Left lung (tissue), 10 donors: ENCODE data around the gene NFATC1. TPM values are rescaled to one million over a fixed set of nuclear protein-coding genes. Genes with fewer than 3 reads are reported as not detected.
A peak's percentile ranks its signal among the peaks of the same experiment; 100 is the strongest.

ENCODE experiments used
- ATAC-seq: fragments of 200-7000 bp; cut with Tn5 transposase; one replicate; pipeline ENCODE4 v1.9.1; 2020; ENCODE audit warnings: moderate library complexity
- DNase-seq, 4 donors: peaks; one replicate each; pipeline ENCODE4 v3.0.0-alpha.2; 2013 to 2020
- H3K27ac ChIP-seq, 2 donors: fragments of 200-600 bp; sonication (generic) in 1 of 2; one replicate each; pipeline versions ENCODE4 v1.5.0 to v1.8.0; 2020 to 2021
- H3K27me3 ChIP-seq, 2 donors: fragments of 200-600 bp; sonication (generic) in 1 of 2; one replicate each; pipeline versions ENCODE4 v1.5.0 to v1.8.0; 2020 to 2021
- H3K36me3 ChIP-seq, 2 donors: fragments of 200-600 bp; sonication (generic) in 1 of 2; one replicate each; pipeline versions ENCODE4 v1.5.0 to v1.8.0; 2020 to 2021
- H3K4me1 ChIP-seq, 2 donors: fragments of 200-600 bp; one replicate each; pipeline ENCODE4 v1.8.0; 2021
- H3K4me3 ChIP-seq, 2 donors: fragments of 200-600 bp; sonication (generic) in 1 of 2; one replicate each; pipeline versions ENCODE4 v1.5.0 to v1.8.0; 2020 to 2021; ENCODE audit warnings: mild to moderate bottlenecking in 1 of 2
- H3K9me3 ChIP-seq, 2 donors: fragments of 200-600 bp; sonication (generic) in 1 of 2; one replicate each; pipeline versions ENCODE4 v1.5.0 to v1.8.0; 2020 to 2021
- CTCF ChIP-seq, 2 donors: fragments of 200-600 bp; sonication (generic) in 1 of 2; IDR thresholded peaks; one replicate each; pipeline versions ENCODE4 v1.5.0 to v1.8.0; 2021; ENCODE audit warnings: antibody characterized with exemption in 2 of 2
- intact Hi-C, 2 donors: fragments of 100-400 bp; cut with DNase I; formaldehyde crosslinking; loops; one replicate each; pipeline versions ENCODE4 v1.11.2 to v1.14.2; 2022
- polyA plus RNA-seq, 6 donors: library from polyadenylated mRNA; unstranded; fragments of 120-200 nt; gene quantifications; one replicate each; pipeline ENCODE4 v1.2.1, GENCODE V29; 2013; ENCODE audit not compliant: insufficient read length in 6 of 6
- total RNA-seq, 2 donors: library from RNA; stranded (reverse); fragmentation: NEBNext Ultra II Directional; extraction: Animal tissue kit (Norgen Biotek cat#: 25700); gene quantifications; one replicate each; pipeline ENCODE4 v1.2.1, GENCODE V29; 2021
- donor health status: DM: no; HTN: yes; CAD: no.
- donor health status: DM: no; HTN: no; CAD: no.

The NFATC1 gene
- total and polyA plus RNA-seq, 8 donors, result 6.5 to 17.1 (median 8.0) TPM

- no peak overlapping the region for H3K27ac ChIP-seq
- ATAC-seq (no peak), DNase-seq (peak in 1 of 4 donors; percentile 53)
- H3K4me1 ChIP-seq, result peaks cover 0 to 4% of the 10 kb centered on the region in 2 donors
- no peak for TF ChIP-seq CTCF (IDR thresholded peaks at IDR 0.05)
- no peak overlapping the region for H3K4me3 ChIP-seq
- H3K27me3 ChIP-seq, result no peaks in the 10 kb centered on the region
- intact Hi-C loops, result no loop called here
- H3K36me3 ChIP-seq, result peaks cover 0 to 11% of the 10 kb centered on the region in 2 donors
- H3K9me3 ChIP-seq, result no peaks in the 10 kb centered on the region
Observed at GRCh38 chr18:79426376-79427300, 30.9 kb downstream of the NFATC1 start.

GRCh38 chr18:79427368-79428225 lies 31.9 kb downstream of the NFATC1 start:
- H3K36me3 ChIP-seq, result peaks cover 0 to 13% of the 10 kb centered on the region in 2 donors
- intact Hi-C loops, result no loop called here
- H3K4me3 ChIP-seq, result no peak overlapping the region
- H3K9me3 ChIP-seq, result no peaks in the 10 kb centered on the region
- DNase-seq (peak in 1 of 4 donors; percentile 73), ATAC-seq (no peak)
- TF ChIP-seq CTCF (IDR thresholded peaks at IDR 0.05), result no peak
- H3K27ac ChIP-seq, result no peak overlapping the region
- H3K4me1 ChIP-seq, result no peaks in the 10 kb centered on the region
- H3K27me3 ChIP-seq, result no peaks in the 10 kb centered on the region

GRCh38 chr18:79428287-79428686 lies 32.6 kb downstream of the NFATC1 start:
- no peak overlapping the region for H3K4me3 ChIP-seq
- peaks cover 0 to 17% of the 10 kb centered on the region in 2 donors for H3K36me3 ChIP-seq
- ATAC-seq (no peak), DNase-seq (peak in 1 of 4 donors; percentile 54)
- H3K9me3 ChIP-seq, result no peaks in the 10 kb centered on the region
- no peak overlapping the region for H3K27ac ChIP-seq
- intact Hi-C loops, result no loop called here
- TF ChIP-seq CTCF (IDR thresholded peaks at IDR 0.05), result no peak
- H3K27me3 ChIP-seq, result no peaks in the 10 kb centered on the region
- H3K4me1 ChIP-seq, result no peaks in the 10 kb centered on the region

- H3K4me1 ChIP-seq, result no peaks in the 10 kb centered on the region
- intact Hi-C loops, result no loop called here
- no peak overlapping the region for H3K4me3 ChIP-seq
- no peak for ATAC-seq
- no peaks in the 10 kb centered on the region for H3K27me3 ChIP-seq
- DNase-seq, result peak in 1 of 4 donors; percentile 70
- H3K9me3 ChIP-seq, result no peaks in the 10 kb centered on the region
- H3K27ac ChIP-seq, result no peak overlapping the region
- peaks cover 0 to 28% of the 10 kb centered on the region in 2 donors for H3K36me3 ChIP-seq
- no peak for TF ChIP-seq CTCF (IDR thresholded peaks at IDR 0.05)
Observed at GRCh38 chr18:79429381-79429780, 33.7 kb downstream of the NFATC1 start.
